ENCODE results near the gene SPATA16. TPM values are rescaled to one million over a fixed set of nuclear protein-coding genes. Genes with fewer than 3 reads are reported as not detected.
"Not testable (repeated sequence)": the region's sequence is repeated elsewhere in the genome, so short reads cannot be mapped to it uniquely, and the experiment has no call there.

SPATA16 gene, protein sequence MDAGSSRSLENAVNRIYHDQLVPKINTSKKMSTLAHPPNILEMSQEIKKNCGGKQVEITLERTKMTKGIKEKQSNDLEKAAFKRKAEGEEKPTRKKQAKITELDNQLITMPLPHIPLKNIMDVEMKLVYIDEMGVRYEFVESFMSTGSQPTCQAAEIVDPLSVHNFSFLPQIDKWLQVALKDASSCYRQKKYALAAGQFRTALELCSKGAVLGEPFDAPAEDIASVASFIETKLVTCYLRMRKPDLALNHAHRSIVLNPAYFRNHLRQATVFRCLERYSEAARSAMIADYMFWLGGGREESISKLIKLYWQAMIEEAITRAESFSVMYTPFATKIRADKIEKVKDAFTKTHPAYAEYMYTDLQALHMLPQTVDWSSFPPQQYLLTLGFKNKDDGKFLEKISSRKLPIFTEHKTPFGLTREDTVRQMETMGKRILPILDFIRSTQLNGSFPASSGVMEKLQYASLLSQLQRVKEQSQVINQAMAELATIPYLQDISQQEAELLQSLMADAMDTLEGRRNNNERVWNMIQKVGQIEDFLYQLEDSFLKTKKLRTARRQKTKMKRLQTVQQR
- total RNA-seq, result not detected

DNA sequence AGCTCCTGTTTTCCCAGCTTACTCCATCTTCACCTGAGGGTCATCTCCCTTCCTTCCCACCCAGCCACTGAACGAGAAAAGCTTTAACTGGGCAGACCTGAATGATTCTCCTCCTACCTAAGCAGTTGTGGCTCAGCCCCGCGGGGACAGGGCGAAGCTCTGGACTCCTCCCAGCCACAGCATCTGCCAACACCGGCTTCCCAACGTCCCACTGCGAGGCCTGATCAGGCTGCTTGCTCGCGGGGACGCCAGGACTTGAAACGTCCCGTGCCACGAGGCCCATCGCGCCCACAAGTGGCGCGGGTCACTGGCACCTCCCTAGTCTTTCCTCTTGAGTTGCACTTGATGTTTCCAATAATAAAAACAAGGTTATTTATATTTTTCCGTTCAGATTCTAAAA lies at the start of gene SPATA16:
TSS of gene SPATA16 (minus strand) at position 250 of the 400 bp plus-strand sequence. CDS start 23,504 bp downstream, outside the sequence.
- ATAC-seq, result no peak
- H3K27ac Mint-ChIP-seq, result no peak within 1 kb of the TSS
- CTCF ChIA-PET, result no interaction called here

DNA sequence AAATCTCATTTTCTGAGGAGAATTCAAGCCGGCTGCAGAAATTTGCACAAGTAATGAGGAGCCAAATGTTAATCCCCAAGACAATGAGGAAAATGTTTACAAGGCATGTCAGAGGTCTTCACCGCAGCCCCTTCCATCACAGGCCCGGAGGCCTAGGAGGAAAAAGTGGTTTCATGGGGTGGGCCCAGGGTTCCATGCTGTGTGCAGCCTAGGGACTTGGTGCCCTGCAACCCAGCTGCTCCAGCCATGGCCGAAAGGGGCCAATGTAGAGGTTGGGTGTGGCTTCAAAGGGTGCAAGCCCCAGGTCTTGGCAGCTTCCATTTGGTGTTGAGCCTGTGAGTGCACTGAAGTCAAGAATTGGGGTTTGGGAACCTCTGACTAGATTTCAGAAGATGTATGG lies 42.0 kb upstream of the SPATA16 start:
- H3K27ac Mint-ChIP-seq; H3K27me3 Mint-ChIP-seq; DNase-seq; H3K36me3 Mint-ChIP-seq; H3K9me3 Mint-ChIP-seq (ENCODE audit: low read depth); H3K4me3 Mint-ChIP-seq; ATAC-seq; CTCF ChIA-PET; H3K4me1 Mint-ChIP-seq: not testable (repeated sequence)

More for the DNA sequence above, at the start of gene SPATA16:
- Mint-ChIP-seq H3K27me3 (no peaks in the 10 kb centered on the region), H3K36me3 (no peaks in the 10 kb centered on the region), H3K9me3 (ENCODE audit: low read depth) (no peaks in the 10 kb centered on the region), H3K4me1 (no peaks in the 10 kb centered on the region), H3K4me3 (no peak within 1 kb of the TSS)
- no peak for DNase-seq

DNA sequence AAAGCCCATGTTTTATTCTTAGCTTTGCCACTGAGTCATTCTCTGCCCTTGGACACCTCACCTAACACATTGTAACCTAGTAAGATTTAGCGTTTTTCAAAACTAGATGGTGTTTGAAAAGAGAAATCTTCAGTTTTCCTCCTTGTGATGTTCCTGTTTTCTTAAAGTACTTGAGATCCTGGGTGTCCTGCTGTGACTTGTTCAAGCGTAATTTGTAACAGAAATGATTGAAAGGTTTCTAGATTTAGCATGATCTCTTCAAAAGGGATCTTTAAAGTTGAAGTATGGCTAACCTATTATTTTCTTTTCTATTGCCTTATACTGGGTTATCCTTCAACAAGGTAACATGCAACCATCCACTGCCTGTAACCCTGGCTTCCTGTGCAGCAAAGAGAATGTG lies 32.6 kb upstream of the SPATA16 start:
- Mint-ChIP-seq H3K9me3 (ENCODE audit: low read depth) (no peaks in the 10 kb centered on the region), H3K4me1 (no peaks in the 10 kb centered on the region), H3K27ac (no peak overlapping the region), H3K4me3 (no peak overlapping the region), H3K36me3 (no peaks in the 10 kb centered on the region), H3K27me3 (no peaks in the 10 kb centered on the region)
- no peak for ATAC-seq
- DNase-seq, result no peak
- CTCF ChIA-PET, result no interaction called here

DNA sequence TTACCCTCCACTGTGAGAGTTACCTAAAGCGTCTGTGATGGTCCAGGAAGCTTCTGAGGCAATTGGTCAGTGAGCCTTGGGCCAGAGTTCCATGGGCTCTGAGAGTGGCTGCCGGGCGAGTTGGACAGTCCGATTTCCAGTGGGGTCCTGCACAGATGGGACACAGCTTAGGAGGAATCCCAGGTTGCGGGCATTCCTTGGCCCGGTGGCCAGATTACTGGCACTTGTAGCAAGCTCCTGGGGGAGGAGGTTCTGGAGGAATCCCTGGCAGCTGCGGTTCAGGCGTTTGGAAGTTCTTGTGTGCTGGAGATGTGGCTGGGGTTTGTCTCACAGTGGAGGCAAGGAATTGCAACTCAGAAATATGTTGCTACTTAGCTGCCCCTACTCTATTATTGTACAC lies 18.1 kb upstream of the SPATA16 start:
- H3K4me3 Mint-ChIP-seq; H3K27ac Mint-ChIP-seq; H3K27me3 Mint-ChIP-seq; ATAC-seq; H3K36me3 Mint-ChIP-seq; H3K9me3 Mint-ChIP-seq (ENCODE audit: low read depth); CTCF ChIA-PET; DNase-seq; H3K4me1 Mint-ChIP-seq: not testable (repeated sequence)

DNA sequence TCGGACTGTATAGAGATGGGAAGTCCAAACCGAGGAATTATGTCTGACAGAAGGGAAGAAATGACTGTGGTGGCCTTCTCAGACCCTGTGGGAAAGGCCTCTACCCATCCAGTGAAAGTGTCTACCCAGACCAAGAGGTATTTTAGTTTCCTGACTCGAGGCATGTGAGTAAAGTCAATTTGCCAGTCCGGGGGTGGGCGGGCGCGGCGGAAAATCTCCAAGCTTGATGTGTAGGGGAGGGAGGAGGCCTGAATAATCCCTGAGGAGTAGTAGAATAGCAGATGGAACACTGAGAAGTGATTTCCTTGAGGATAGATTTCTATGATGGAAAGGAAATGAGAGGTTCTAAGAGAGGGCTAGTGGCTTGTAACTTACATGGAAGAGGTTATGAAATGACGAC lies 15.5 kb upstream of the SPATA16 start:
- CTCF ChIA-PET; H3K9me3 Mint-ChIP-seq (ENCODE audit: low read depth); H3K4me3 Mint-ChIP-seq; H3K36me3 Mint-ChIP-seq; H3K4me1 Mint-ChIP-seq; H3K27ac Mint-ChIP-seq; H3K27me3 Mint-ChIP-seq; DNase-seq; ATAC-seq: not testable (repeated sequence)

DNA sequence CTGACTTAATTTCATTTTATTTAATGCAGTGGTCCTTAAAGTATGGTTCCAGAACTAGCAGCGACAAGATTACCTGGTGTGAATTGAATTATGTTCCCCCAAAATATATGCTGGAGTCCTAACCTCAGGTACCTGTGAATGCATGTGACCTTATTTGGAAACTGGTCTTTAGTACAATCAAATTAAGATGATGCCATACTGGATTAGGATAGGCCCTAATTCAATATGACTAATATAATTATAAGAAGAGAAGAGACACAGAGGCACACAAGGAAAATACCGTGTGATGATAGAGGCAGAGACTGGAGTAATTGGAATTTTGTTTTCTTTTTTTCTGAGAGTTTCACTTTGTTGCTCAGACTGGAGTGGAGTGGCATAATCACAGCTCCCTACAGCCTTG lies 12.6 kb upstream of the SPATA16 start:
- DNase-seq, result no peak
- Mint-ChIP-seq H3K4me3 (no peak overlapping the region), H3K36me3 (no peaks in the 10 kb centered on the region), H3K27ac (no peak overlapping the region), H3K4me1 (no peaks in the 10 kb centered on the region), H3K27me3 (no peaks in the 10 kb centered on the region), H3K9me3 (ENCODE audit: low read depth) (no peaks in the 10 kb centered on the region)
- no peak for ATAC-seq
- CTCF ChIA-PET, result no interaction called here

DNA sequence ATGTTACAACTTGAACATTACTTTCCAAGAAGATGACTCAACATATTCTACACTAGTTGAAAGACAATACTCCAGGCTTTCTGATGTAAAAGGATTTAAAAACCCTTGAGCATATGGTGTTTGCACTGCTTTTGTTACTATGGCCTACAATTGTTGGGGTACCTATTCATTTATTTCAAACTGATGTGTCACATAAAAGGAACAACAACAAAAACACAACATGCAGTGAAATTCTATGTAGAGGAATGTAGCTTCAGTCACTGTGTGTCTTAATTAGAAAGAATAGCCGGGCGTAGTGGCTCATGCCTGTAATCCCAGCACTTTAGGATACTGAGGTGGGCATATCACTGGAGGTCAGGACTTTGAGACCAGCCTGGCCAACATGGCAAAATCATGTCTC lies 1.6 kb downstream of the SPATA16 start:
- no peak overlapping the region for H3K27ac Mint-ChIP-seq
- no peak for DNase-seq
- no peaks in the 10 kb centered on the region for H3K36me3 Mint-ChIP-seq
- no peak overlapping the region for H3K4me3 Mint-ChIP-seq
- no peak for ATAC-seq
- H3K27me3 Mint-ChIP-seq, result no peaks in the 10 kb centered on the region
- H3K9me3 Mint-ChIP-seq (ENCODE audit: low read depth), result no peaks in the 10 kb centered on the region
- no peaks in the 10 kb centered on the region for H3K4me1 Mint-ChIP-seq
- CTCF ChIA-PET, result no interaction called here

DNA sequence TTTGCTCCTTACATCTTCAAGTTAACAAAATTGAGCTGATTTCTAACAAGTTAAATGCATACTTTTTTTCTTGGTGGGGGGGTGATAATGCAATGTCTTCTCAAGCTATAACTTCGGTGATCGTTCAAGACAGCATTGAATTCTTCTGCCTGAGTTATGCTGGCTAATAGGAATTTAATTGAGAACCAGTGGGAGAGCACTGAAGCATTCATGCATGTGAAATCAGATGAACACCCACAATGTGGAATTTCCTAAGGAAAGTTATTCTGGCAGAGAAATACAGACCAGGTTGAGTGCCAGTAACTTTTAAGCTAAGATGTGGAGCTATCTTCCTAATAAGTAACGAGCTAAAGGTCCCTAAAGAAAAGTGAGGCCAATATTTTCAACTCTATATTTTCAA lies 3.0 kb downstream of the SPATA16 start:
- CTCF ChIA-PET, result no interaction called here
- H3K27me3 Mint-ChIP-seq, result no peaks in the 10 kb centered on the region
- H3K27ac Mint-ChIP-seq, result no peak overlapping the region

DNA sequence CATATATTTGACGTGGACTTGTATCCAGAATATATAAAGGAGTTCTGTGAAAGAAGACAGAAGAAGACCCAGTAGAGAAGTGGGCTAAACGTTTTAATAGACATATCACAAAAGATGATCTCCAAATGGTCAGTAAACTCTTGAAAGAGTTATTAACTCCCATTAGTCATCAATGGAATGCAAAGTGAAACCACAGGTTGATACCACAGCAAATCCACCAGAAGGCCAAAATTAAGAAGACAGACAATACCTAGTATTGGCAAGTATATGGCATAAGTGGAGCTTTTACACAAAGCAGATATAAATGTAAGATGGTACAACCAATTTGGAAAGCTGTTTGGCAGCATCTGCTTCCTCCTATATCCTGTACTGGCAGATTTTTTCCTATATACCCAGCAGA lies 6.0 kb downstream of the SPATA16 start:
- H3K27me3 Mint-ChIP-seq, result no peaks in the 10 kb centered on the region
- H3K4me3 Mint-ChIP-seq, result no peak overlapping the region
- ATAC-seq (no peak), DNase-seq (no peak)
- H3K9me3 Mint-ChIP-seq (ENCODE audit: low read depth), result no peaks in the 10 kb centered on the region
- CTCF ChIA-PET, result no interaction called here
- H3K27ac Mint-ChIP-seq, result no peak overlapping the region
- no peaks in the 10 kb centered on the region for H3K36me3 Mint-ChIP-seq
- no peaks in the 10 kb centered on the region for H3K4me1 Mint-ChIP-seq

More for the DNA sequence above, 3.0 kb downstream of the SPATA16 start:
- ATAC-seq (no peak), DNase-seq (no peak)
- Mint-ChIP-seq H3K36me3 (no peaks in the 10 kb centered on the region), H3K9me3 (ENCODE audit: low read depth) (no peaks in the 10 kb centered on the region), H3K4me3 (no peak overlapping the region), H3K4me1 (no peaks in the 10 kb centered on the region)

DNA sequence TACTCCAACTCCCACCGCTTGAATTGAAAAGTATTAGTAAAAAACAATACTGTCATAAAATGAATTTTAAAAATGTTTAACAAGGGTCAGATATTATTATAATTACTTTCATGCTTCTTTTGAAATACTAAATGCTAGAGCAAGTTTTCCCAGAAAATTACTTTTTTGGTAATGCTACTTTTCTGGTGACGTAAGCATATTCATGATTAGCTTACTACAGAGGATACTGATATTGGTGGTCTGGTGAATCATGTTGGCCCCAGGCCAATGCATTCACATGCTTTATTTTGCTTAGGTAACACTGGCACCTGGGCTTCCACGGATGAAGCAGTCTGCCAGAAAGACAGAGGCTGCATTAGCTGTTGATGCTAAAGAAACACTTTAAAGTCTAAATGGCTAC lies 12.4 kb downstream of the SPATA16 start:
- H3K36me3 Mint-ChIP-seq, result no peaks in the 10 kb centered on the region
- no peak overlapping the region for H3K4me3 Mint-ChIP-seq
- DNase-seq, result no peak
- CTCF ChIA-PET, result no interaction called here
- H3K4me1 Mint-ChIP-seq, result no peaks in the 10 kb centered on the region
- H3K27me3 Mint-ChIP-seq, result no peaks in the 10 kb centered on the region
- H3K27ac Mint-ChIP-seq, result no peak overlapping the region
- H3K9me3 Mint-ChIP-seq (ENCODE audit: low read depth), result no peaks in the 10 kb centered on the region
- no peak for ATAC-seq

DNA sequence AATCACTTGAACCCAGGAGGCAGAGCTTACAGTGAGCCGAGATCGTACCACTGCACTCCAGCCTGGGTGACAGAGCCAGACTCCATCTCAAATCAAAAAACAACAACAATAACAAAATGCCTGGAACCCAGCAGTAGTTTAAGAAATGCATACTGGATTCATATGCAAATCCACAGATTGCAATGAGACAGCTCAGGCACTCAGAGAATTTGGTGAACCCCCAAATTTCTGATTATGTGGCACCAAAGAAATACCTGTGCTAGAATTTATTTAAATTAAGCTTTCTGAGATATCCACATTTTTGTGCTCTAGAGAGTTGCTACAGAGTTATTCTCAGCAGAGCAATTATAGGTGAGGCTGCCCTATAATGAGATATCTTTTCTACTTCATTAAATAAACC lies 29.7 kb downstream of the SPATA16 start:
- CTCF ChIA-PET, result no interaction called here
- no peak for DNase-seq
- no peaks in the 10 kb centered on the region for H3K36me3 Mint-ChIP-seq
- H3K4me1 Mint-ChIP-seq, result no peaks in the 10 kb centered on the region
- no peaks in the 10 kb centered on the region for H3K27me3 Mint-ChIP-seq
- no peak for ATAC-seq
- H3K4me3 Mint-ChIP-seq, result no peak overlapping the region
- H3K27ac Mint-ChIP-seq, result no peak overlapping the region
- H3K9me3 Mint-ChIP-seq (ENCODE audit: low read depth), result peaks cover 2% of the 10 kb centered on the region

DNA sequence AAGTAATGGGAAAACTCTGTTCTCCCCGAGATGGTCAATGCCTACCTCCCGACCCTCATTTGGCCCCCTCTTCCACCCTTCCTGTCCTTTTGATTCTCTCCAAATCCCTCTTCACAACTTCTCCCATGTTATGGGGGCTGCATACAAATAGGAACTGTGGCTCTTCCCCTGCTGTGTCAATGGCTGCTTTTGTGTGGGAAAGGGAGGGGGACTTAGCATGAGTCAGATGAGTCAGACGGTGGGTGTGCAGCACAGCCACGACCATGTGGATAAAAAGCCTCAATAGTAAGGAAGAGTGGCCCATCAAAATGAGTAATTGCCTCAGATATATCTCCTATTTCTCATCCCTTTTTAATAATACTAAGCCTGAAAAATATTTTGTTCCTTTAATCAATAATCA lies 31.9 kb downstream of the SPATA16 start:
- no peaks in the 10 kb centered on the region for H3K27me3 Mint-ChIP-seq
- no peaks in the 10 kb centered on the region for H3K4me1 Mint-ChIP-seq
- ATAC-seq, result no peak

DNA sequence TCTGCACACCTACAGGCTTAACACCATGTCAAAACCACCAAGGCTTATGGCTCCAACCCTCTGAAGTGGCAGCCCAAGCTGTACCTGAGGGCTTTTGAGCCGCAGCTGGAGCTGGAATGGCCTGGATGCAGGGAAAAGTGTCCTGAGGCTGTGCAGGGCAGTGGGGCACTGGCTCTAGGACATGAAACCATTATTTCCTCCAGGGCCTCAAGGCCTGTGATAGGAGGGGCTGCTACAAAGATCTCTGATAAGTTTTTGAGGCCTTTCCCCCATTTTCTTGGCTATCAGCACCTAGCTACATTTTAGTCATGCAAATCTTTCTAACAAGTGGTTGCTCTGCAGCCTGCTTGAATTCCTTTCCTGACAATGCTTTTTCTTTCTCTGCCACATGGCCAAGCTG lies 37.6 kb downstream of the SPATA16 start:
- H3K4me1 Mint-ChIP-seq, result no peaks in the 10 kb centered on the region
- no peak for ATAC-seq
- no peaks in the 10 kb centered on the region for H3K36me3 Mint-ChIP-seq
- H3K4me3 Mint-ChIP-seq, result no peak overlapping the region
- H3K27me3 Mint-ChIP-seq, result no peaks in the 10 kb centered on the region
- no peak for DNase-seq
- CTCF ChIA-PET, result no interaction called here
- peaks cover under 1% of the 10 kb centered on the region for H3K9me3 Mint-ChIP-seq (ENCODE audit: low read depth)
- H3K27ac Mint-ChIP-seq, result no peak overlapping the region

More for the DNA sequence above, 31.9 kb downstream of the SPATA16 start:
- Mint-ChIP-seq H3K27ac (no peak overlapping the region), H3K36me3 (no peaks in the 10 kb centered on the region), H3K9me3 (ENCODE audit: low read depth) (peaks cover 2% of the 10 kb centered on the region), H3K4me3 (no peak overlapping the region)
- no peak for DNase-seq
- CTCF ChIA-PET, result no interaction called here

DNA sequence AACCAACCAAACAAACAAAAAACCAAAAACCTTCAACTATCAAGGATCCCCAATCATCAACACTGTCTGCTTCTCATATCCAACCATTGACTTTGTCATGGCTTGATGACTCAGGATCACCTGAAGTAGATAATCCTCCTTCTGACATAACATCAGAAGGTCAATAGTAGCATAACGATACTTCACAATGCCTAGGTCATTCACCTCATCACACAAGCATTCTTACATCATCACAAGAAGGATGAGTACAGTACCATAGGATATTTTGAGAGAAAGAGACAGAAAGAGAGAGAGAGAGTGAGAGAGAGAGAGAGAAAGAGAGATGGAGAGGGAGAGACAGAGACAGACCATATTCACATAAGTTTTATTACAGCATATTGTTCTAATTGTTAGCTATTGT lies 42.1 kb downstream of the SPATA16 start:
- DNase-seq (no peak), ATAC-seq (no peak)
- H3K9me3 Mint-ChIP-seq (ENCODE audit: low read depth), result peaks cover 2% of the 10 kb centered on the region
- no peaks in the 10 kb centered on the region for H3K36me3 Mint-ChIP-seq
- H3K4me1 Mint-ChIP-seq, result no peaks in the 10 kb centered on the region
- CTCF ChIA-PET, result no interaction called here
- no peak overlapping the region for H3K27ac Mint-ChIP-seq
- no peak overlapping the region for H3K4me3 Mint-ChIP-seq
- H3K27me3 Mint-ChIP-seq, result no peaks in the 10 kb centered on the region

Measured in activated CD8-positive, alpha-beta memory T cell treated with anti-CD3 and anti-CD28 coated beads, Interleukin-2, amount 10 ng/mL, durations not matched to agents 7 days and 5 days (primary cell).